Fibroblast of lung (primary cell): ENCODE data around the gene STRIP2.

Source experiments
- CTCF ChIP-seq, 2 donors: IDR thresholded peaks in 1 of 2; conservative IDR thresholded peaks in 1 of 2; 1 replicate in 1 of 2; 2 replicates in 1 of 2; pipeline ENCODE4 v1.5.1; 2011 to 2012; ENCODE audit warnings: low read length in 2 of 2, control low read depth in 1 of 2, inconsistent platforms in 1 of 2, low read depth in 1 of 2, mild to moderate bottlenecking in 1 of 2
- EZH2 ChIP-seq: IDR thresholded peaks from 2 replicates; pipeline ENCODE4 v1.5.1; 2012; ENCODE audit warnings: low read length, control low read depth, mild to moderate bottlenecking; ENCODE audit errors: missing control alignments

GRCh38 chr7:129456421-129456820 lies 22.2 kb downstream of the STRIP2 start:
- no peak for TF ChIP-seq CTCF (conservative IDR thresholded peaks at IDR 0.05 in 1 of 2, IDR thresholded peaks at IDR 0.05 in 1 of 2; ENCODE audit: low read depth in 1 of 2, low read length in 2 of 2)
- no peak for TF ChIP-seq EZH2
